ENCODE results near the gene INSRR. TPM values are rescaled to one million over a fixed set of nuclear protein-coding genes. Genes with fewer than 3 reads are reported as not detected.

Gene INSRR
- total and polyA plus RNA-seq, 9 of the 15 experiments (the other 6 are each of a cell fraction or from before 2014, with no cell fraction given): 0.03 to 0.18 (median 0.06) TPM; not detected in 3

DNA sequence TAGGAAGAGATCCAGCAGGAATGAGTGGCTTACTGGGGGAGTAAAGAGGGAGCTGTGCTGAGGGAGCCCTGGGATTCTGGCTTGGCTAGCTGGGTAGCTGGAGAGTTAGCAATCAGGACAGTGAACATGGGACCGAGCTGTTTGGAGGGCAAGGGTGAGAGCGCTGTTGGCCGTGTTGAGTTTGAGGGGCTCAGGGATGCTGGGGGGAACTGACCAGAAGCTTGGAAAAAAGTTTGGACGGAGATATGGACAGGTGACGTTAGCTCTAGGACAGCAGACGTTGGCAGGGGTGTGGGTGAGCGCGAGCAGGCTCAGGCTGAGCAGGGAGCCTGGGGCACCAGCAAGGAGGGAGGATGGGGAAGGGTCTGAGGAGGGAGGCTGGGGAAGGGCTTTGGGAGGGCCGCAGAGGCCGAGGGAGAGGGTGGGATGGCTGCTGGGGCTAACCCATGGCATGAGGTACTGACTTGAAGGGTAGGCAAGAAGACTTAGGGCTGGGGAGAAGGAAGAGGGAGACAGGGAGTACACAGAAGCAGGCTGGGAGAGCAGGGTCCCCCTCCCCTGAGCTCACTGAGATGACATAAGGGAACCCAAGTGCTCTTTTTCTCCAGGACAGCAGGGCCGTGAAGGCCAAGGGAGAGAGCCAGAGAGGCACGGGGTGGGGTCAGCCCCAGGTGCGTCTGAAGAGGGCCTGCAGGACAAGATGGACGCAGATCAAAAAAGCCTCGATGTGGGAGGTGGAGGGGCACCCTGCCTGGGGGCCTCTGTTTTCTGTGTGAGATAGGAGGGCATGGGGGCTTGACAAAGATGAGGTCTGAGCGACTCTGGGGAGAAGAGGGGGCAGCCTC, 50.5 kb downstream of the INSRR start:
- BruUV-seq (replicated peaks): no TSS peak
- intact Hi-C loops (cut with micrococcal nuclease) (no loop called here), in situ Hi-C loops (cut with MboI) (no loop called here)
- Histone ChIP-seq H4K20me1 (replicated peaks; ENCODE audit: control insufficient read depth, insufficient read depth, low read length) (no peaks in the 10 kb centered on the region), H3K79me2 (ENCODE audit: control insufficient read depth, insufficient read depth, low read length) (peaks cover 12% of the 10 kb centered on the region), H3K9ac (ENCODE audit: insufficient read depth in 1 of 2, low read depth in 2 of 2, low read length in 2 of 2) (peak overlapping the region in 1 of 2 experiments; percentile 50; a peak in 2 of 4 replicates), H3K27me3 (ENCODE audit: control insufficient read depth in 2 of 2, insufficient read depth in 2 of 2, low read length in 2 of 2) (no peaks in the 10 kb centered on the region), H2AFZ (ENCODE audit: low read depth, low read length) (no peak overlapping the region), H3K4me3 (no peak overlapping the region), H3K9me1 (ENCODE audit: control insufficient read depth, insufficient read depth, low read length) (no peaks in the 10 kb centered on the region), H3K4me2 (ENCODE audit: insufficient read depth, low read length) (no peak overlapping the region), H3K27ac (ENCODE audit: extremely low read depth, low read depth, low read length) (no peak overlapping the region), H3K9me3 (replicated peaks; ENCODE audit: control insufficient read depth, insufficient read depth, low read depth, low read length) (no peaks in the 10 kb centered on the region), H3K36me3 (ENCODE audit: control insufficient read depth, insufficient read depth, low read length) (peaks cover 25% of the 10 kb centered on the region; the same call in 2 of the 3 replicates), H3K4me1 (replicated peaks in 1 of 2; ENCODE audit: control insufficient read depth in 2 of 2, insufficient read depth in 2 of 2, low read length in 2 of 2) (peaks cover 28 to 36% of the 10 kb centered on the region in 2 experiments)
- ChIA-PET POLR2A (interaction anchor here (0.6 to 1.6 kb wide), 5 partner anchors 9 to 235 kb away, joined by 3 to 7 read pairs (median 3); partner anchors contain the start of genes ISG20L2 and METTL25B), CTCF (ENCODE audit: low intra/inter-chr PET ratio) (no interaction called here)
- DNase-seq (ENCODE audit: extremely low read depth in 1 of 4, low spot score in 3 of 4) (no peak), ATAC-seq (no peak), FAIRE-seq (no peak)
- 66% methylated on average over 12 of the region's 16 CpGs for WGBS (ENCODE audit: insufficient coverage, low coverage, missing lambda C conversion rate)
- TF ChIP-seq ZNF146 (CRISPR knock-in tag; IDR thresholded peaks at IDR 0.05; ENCODE audit: unreplicated experiment): no peak
- TF ChIP-seq, protein P1, sequence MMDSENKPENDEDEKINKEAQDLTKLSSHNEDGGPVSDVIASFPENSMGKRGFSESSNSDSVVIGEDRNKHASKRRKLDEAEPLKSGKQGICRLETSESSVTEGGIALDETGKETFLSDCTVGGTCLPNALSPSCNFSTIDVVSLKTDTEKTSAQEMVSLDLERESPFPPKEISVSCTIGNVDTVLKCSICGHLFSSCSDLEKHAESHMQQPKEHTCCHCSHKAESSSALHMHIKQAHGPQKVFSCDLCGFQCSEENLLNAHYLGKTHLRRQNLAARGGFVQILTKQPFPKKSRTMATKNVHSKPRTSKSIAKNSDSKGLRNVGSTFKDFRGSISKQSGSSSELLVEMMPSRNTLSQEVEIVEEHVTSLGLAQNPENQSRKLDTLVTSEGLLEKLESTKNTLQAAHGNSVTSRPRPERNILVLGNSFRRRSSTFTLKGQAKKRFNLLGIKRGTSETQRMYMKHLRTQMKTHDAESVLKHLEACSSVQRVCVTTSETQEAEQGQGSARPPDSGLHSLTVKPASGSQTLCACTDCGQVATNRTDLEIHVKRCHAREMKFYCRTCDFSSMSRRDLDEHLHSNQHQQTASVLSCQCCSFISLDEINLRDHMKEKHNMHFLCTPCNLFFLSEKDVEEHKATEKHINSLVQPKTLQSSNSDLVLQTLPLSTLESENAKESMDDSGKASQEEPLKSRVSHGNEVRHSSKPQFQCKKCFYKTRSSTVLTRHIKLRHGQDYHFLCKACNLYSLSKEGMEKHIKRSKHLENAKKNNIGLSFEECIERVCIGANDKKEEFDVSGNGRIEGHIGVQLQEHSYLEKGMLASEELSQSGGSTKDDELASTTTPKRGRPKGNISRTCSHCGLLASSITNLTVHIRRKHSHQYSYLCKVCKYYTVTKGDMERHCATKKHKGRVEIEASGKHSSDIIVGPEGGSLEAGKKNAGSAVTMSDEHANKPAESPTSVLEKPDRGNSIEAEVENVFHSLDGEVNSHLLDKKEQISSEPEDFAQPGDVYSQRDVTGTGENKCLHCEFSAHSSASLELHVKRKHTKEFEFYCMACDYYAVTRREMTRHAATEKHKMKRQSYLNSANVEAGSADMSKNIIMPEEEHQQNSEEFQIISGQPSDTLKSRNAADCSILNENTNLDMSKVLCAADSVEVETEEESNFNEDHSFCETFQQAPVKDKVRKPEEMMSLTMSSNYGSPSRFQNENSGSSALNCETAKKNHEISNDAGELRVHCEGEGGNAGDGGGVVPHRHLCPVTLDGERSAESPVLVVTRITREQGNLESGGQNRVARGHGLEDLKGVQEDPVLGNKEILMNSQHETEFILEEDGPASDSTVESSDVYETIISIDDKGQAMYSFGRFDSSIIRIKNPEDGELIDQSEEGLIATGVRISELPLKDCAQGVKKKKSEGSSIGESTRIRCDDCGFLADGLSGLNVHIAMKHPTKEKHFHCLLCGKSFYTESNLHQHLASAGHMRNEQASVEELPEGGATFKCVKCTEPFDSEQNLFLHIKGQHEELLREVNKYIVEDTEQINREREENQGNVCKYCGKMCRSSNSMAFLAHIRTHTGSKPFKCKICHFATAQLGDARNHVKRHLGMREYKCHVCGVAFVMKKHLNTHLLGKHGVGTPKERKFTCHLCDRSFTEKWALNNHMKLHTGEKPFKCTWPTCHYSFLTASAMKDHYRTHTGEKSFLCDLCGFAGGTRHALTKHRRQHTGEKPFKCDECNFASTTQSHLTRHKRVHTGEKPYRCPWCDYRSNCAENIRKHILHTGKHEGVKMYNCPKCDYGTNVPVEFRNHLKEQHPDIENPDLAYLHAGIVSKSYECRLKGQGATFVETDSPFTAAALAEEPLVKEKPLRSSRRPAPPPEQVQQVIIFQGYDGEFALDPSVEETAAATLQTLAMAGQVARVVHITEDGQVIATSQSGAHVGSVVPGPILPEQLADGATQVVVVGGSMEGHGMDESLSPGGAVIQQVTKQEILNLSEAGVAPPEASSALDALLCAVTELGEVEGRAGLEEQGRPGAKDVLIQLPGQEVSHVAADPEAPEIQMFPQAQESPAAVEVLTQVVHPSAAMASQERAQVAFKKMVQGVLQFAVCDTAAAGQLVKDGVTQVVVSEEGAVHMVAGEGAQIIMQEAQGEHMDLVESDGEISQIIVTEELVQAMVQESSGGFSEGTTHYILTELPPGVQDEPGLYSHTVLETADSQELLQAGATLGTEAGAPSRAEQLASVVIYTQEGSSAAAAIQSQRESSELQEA (IDR thresholded peaks at IDR 0.05; ENCODE audit: low read depth): no peak
- TF ChIP-seq PURB (CRISPR knock-in tag; IDR thresholded peaks at IDR 0.05; ENCODE audit: low read depth): no peak
- no peak for TF ChIP-seq NR2C2 (CRISPR knock-in tag; IDR thresholded peaks at IDR 0.05)
- no peak for TF ChIP-seq NR2C2 (tag; IDR thresholded peaks at IDR 0.05)
- no peak for TF ChIP-seq BRCA1 (IDR thresholded peaks at IDR 0.05)
- no peak for TF ChIP-seq BRCA1 (CRISPR knock-in tag; IDR thresholded peaks at IDR 0.05)
- TF ChIP-seq POLR2G (IDR thresholded peaks at IDR 0.05; ENCODE audit: low read depth, low read length): peak; percentile 51; the same call in 1 of the 2 replicates
- TF ChIP-seq, protein P2, sequence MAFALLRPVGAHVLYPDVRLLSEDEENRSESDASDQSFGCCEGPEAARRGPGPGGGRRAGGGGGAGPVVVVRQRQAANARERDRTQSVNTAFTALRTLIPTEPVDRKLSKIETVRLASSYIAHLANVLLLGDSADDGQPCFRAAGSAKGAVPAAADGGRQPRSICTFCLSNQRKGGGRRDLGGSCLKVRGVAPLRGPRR (CRISPR knock-in tag; IDR thresholded peaks at IDR 0.05): no peak
- no peak for TF ChIP-seq KAT8 (IDR thresholded peaks at IDR 0.05; ENCODE audit: low read depth)

Measured in K562 (cell line).